Osteocyte (in vitro differentiated cells): ENCODE measurements around the gene CCL3. TPM values are rescaled to one million over a fixed set of nuclear protein-coding genes. Genes with fewer than 3 reads are reported as not detected.
"Not testable (repeated sequence)": the region's sequence is repeated elsewhere in the genome, so short reads cannot be mapped to it uniquely, and the experiment has no call there.

Experiments used
- DNase-seq: peaks from one replicate; pipeline ENCODE4 v3.0.0; 2021; ENCODE audit warnings: mixed read lengths; ENCODE audit not compliant: unreplicated experiment; ENCODE audit errors: extremely low spot score
- H3K27ac Mint-ChIP-seq: one replicate; pipeline ENCODE4 v1.8.0; 2021; ENCODE audit warnings: mild to moderate bottlenecking, mixed read lengths; ENCODE audit not compliant: unreplicated experiment
- H3K27me3 Mint-ChIP-seq: one replicate; pipeline ENCODE4 v1.8.0; 2021; ENCODE audit warnings: mixed read lengths; ENCODE audit not compliant: unreplicated experiment
- H3K36me3 Mint-ChIP-seq: one replicate; pipeline ENCODE4 v1.8.0; 2021; ENCODE audit warnings: mixed read lengths; ENCODE audit not compliant: unreplicated experiment
- H3K4me1 Mint-ChIP-seq: one replicate; pipeline ENCODE4 v1.8.0; 2021; ENCODE audit warnings: mixed read lengths; ENCODE audit not compliant: unreplicated experiment
- H3K4me3 Mint-ChIP-seq: one replicate; pipeline ENCODE4 v1.8.0; 2021; ENCODE audit warnings: mild to moderate bottlenecking, moderate library complexity, mixed read lengths; ENCODE audit not compliant: unreplicated experiment
- H3K9me3 Mint-ChIP-seq: one replicate; pipeline ENCODE4 v1.8.0; 2021; ENCODE audit warnings: mixed read lengths; ENCODE audit not compliant: unreplicated experiment
- total RNA-seq: library from RNA; stranded (reverse); gene quantifications from 2 replicates; pipeline ENCODE4 v1.2.1, GENCODE V29; 2021
- TF ChIP-seq, protein P1 (sequence below): fragments of 200-600 bp; sonication (generic); IDR thresholded peaks from 2 replicates; pipeline ENCODE4 v1.5.0; 2021; ENCODE audit warnings: antibody characterized with exemption, mild to moderate bottlenecking, moderate library complexity

CCL3 gene
- total RNA-seq, 1 donor from 2014 or later: not detected

DNA sequence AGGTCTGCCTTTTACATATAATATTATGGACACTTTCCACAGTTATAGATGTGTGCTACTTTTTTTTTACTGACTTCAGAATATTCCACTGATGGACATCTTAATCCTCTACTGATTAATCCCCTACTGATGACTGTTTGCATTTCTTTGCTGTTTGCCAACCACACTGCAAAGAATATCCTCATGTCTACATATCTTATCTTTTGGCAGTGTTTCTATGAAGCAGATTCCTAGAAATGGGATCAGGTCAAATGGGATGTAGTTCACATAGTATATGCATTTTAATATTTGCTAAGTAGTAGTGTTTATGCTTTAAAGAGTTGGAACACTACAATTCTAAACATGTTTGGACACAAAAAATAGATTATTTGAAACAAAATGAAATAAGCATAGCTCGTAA, 3.2 kb downstream of the CCL3 start:
- no peaks in the 10 kb centered on the region for H3K9me3 Mint-ChIP-seq
- TF ChIP-seq, protein P1, sequence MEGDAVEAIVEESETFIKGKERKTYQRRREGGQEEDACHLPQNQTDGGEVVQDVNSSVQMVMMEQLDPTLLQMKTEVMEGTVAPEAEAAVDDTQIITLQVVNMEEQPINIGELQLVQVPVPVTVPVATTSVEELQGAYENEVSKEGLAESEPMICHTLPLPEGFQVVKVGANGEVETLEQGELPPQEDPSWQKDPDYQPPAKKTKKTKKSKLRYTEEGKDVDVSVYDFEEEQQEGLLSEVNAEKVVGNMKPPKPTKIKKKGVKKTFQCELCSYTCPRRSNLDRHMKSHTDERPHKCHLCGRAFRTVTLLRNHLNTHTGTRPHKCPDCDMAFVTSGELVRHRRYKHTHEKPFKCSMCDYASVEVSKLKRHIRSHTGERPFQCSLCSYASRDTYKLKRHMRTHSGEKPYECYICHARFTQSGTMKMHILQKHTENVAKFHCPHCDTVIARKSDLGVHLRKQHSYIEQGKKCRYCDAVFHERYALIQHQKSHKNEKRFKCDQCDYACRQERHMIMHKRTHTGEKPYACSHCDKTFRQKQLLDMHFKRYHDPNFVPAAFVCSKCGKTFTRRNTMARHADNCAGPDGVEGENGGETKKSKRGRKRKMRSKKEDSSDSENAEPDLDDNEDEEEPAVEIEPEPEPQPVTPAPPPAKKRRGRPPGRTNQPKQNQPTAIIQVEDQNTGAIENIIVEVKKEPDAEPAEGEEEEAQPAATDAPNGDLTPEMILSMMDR: no peak
- no peak overlapping the region for H3K4me3 Mint-ChIP-seq
- H3K27me3 Mint-ChIP-seq: peaks cover 14% of the 10 kb centered on the region
- H3K4me1 Mint-ChIP-seq: no peaks in the 10 kb centered on the region
- H3K36me3 Mint-ChIP-seq: no peaks in the 10 kb centered on the region
- H3K27ac Mint-ChIP-seq: no peak overlapping the region
- DNase-seq: no peak

DNA sequence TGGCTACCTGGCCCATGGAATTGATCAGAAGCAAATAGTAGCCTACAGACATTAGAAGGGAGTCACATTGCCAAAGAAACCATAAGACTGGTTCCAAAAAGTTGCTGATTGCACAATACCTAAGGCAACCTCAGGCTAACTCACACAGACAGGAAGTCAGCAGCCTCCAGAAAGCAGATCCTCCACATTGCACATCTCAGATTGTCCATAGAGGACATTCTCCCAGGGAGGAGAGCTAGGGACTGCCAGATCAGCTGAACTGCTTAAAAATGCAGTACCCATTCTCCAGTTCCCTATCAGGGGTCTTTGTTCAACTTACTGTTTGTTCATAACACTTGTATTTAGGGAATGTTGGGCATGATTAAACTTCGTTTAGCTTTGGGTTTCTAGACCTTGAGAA, 4.2 kb downstream of the CCL3 start:
- Mint-ChIP-seq H3K27ac (no peak overlapping the region), H3K4me3 (no peak overlapping the region), H3K9me3 (no peaks in the 10 kb centered on the region), H3K27me3 (peaks cover 10% of the 10 kb centered on the region), H3K4me1 (no peaks in the 10 kb centered on the region), H3K36me3 (no peaks in the 10 kb centered on the region)
- no peak for DNase-seq
- TF ChIP-seq, protein P1: no peak

DNA sequence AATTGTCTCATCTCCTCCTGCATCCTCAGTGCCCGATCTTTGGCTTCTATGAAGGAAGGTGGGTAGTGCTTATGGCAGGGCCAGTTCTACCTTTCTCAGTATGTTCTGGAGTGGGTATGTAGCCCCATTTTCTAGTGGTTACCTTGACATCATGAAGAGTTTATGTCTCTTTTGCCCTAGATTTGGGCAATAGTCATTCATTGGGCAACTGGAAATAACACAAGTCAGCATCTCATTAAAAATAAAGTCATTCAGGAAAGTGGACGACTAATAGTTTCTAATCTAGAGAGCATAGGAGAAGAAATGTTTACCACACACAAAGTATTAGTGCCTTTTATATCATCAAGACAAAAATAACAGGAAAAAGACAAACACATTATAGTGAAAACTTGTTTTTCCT, 6.3 kb downstream of the CCL3 start:
- not testable (repeated sequence) for DNase-seq, H3K27ac Mint-ChIP-seq, H3K27me3 Mint-ChIP-seq, H3K36me3 Mint-ChIP-seq, H3K9me3 Mint-ChIP-seq, H3K4me3 Mint-ChIP-seq, H3K4me1 Mint-ChIP-seq

DNA sequence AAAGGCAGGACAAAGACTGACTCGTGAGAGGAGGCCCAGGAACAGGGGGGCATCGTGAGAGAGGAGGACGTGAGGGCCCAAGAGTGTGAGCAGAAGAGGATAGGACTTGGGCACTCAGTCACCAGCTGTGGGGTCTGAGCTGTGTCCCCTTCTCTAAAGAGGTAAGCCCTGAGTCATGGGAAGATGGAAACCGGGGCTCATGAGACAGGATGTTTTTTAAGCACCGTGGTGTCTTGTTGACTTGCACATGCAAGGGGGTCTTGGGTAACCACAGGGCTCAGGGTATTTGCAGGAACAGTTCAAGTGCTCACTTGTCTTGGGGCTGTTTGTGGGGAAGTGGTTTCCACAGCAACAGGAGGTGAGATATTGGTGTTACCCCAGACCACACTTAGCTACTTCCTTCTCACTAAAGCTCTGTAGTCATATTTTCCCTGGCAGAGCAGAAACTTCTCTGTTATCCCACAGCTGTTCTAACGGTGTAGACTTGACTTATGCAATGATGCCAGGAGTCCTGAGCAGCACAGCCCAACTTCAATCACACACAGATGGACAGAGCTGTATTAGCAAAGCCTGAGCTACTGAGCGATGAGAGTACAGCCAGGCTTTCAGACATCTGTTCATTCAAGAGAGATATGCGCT, 7.3 kb downstream of the CCL3 start:
- H3K9me3 Mint-ChIP-seq, H3K4me1 Mint-ChIP-seq, H3K27me3 Mint-ChIP-seq, H3K27ac Mint-ChIP-seq, DNase-seq, H3K36me3 Mint-ChIP-seq, H3K4me3 Mint-ChIP-seq: not testable (repeated sequence)

DNA sequence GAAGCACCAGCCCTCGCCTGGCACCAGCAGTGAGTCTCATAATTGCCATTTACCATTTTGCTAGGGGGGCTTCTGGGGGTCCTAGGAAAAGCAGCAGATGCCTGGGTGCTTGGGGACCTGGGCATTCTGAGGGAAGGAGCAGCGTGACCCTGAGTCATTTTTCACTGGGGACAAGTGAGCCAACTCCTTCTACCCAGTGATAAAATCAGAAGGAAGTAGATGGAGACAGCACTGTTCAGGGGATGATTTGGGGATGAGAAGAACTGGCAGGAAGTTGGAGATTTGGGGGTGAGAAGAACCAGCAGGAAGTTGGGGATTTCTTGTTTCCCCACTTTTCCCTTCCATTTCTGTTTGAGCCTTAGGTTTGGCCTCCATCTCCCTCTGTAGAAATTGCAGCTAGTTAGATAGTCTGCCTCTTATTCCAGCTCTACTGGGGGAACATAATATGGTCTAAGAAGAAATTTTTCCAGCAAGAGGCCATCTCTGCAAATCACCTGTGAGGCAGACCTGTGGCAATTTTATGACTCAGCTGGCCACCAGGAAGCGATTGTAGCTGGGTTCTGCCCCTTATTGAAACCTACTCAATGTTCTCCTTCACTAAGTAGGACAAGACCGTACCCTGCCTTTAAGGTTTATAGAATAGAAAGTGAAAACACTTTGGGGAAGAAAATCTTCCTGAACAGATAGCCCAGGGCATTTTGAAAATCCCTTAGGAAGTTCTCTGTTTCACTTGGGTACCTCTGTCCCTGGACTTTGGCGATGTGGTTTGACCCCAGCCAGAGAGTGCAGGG, 8.1 kb downstream of the CCL3 start:
- H3K4me3 Mint-ChIP-seq, DNase-seq, H3K27me3 Mint-ChIP-seq, H3K9me3 Mint-ChIP-seq, H3K36me3 Mint-ChIP-seq, H3K4me1 Mint-ChIP-seq, H3K27ac Mint-ChIP-seq: not testable (repeated sequence)

DNA sequence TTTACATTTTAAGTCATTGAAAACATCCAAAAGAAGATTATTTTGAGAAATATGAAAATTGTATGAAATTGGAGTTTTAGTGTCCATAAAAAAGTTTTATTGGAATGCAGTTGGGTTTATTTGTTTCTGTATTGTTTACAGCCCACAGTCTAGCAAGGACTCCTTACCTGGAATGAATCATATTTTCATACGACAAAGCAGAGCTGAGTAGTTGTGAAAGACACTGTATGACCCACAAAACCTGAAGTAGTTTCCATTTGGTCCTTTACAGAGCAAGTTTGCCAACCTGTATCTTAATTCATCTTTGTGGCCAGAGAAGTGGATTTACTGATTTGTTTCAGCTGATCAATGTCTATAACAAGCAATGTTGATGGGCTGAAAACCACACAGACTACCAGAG, 15.6 kb downstream of the CCL3 start:
- Mint-ChIP-seq H3K9me3 (no peaks in the 10 kb centered on the region), H3K4me1 (no peaks in the 10 kb centered on the region), H3K36me3 (no peaks in the 10 kb centered on the region), H3K27me3 (peaks cover 11% of the 10 kb centered on the region), H3K4me3 (no peak overlapping the region), H3K27ac (no peak overlapping the region)
- no peak for DNase-seq
- TF ChIP-seq, protein P1: no peak
